PC-3 (cell line): ENCODE data around the gene ICAM2. TPM values are rescaled to one million over a fixed set of nuclear protein-coding genes. Genes with fewer than 3 reads are reported as not detected.
A peak's percentile ranks its signal among the peaks of the same experiment; 100 is the strongest.

Source experiments
- ATAC-seq: fragments of 200-7000 bp; cut with Tn5 transposase; 2 replicates; pipeline ENCODE4 v1.9.1; 2020; ENCODE audit warnings: mild to moderate bottlenecking, moderate library complexity
- BruUV-seq: library from RNA; stranded (reverse); fragments of 400-500 nt; replicated peaks from 2 replicates; lab custom pipeline; 2021; lab: Mats Ljungman, UMichigan
- CTCF ChIA-PET: fragments of 300-600 bp; sonication (Branson Sonifier 250); formaldehyde crosslinking; loops from one replicate; lab custom pipeline; 2022; ENCODE audit warnings: antibody characterized with exemption; lab: Charles Lee
- POLR2A ChIA-PET: fragments of 300-600 bp; sonication (Branson Sonifier 250); formaldehyde crosslinking; loops from one replicate; lab custom pipeline; 2022; ENCODE audit warnings: antibody characterized with exemption; ENCODE audit not compliant: unreplicated experiment; lab: Charles Lee
- DNase-seq: peaks from one replicate; pipeline ENCODE4 v3.0.0-alpha.2; 2015
- H2AFZ ChIP-seq: fragments of 300-600 bp; sonication (generic); 2 replicates; pipeline ENCODE4 v1.6.0; 2016; ENCODE audit warnings: antibody characterized with exemption, low read length
- H3F3A ChIP-seq: fragments of 300-600 bp; sonication (generic); one replicate; pipeline ENCODE4 v1.6.0; 2017; ENCODE audit warnings: antibody characterized with exemption, low read length, control low read depth, mild to moderate bottlenecking; ENCODE audit not compliant: unreplicated experiment
- H3K27ac ChIP-seq: fragments of 300-600 bp; sonication (generic); 2 replicates; pipeline ENCODE4 v1.5.1; 2016; ENCODE audit warnings: mild to moderate bottlenecking, low read length
- H3K27me3 ChIP-seq: fragments of 300-600 bp; sonication (generic); 2 replicates; pipeline ENCODE4 v1.6.1; 2016; ENCODE audit warnings: low read length, mixed read lengths
- H3K36me3 ChIP-seq: fragments of 300-600 bp; sonication (generic); 2 replicates; pipeline ENCODE4 v1.6.1; 2016; ENCODE audit warnings: low read depth, mixed run types, low read length, mixed read lengths
- H3K4me1 ChIP-seq: fragments of 300-600 bp; sonication (generic); 2 replicates; pipeline ENCODE4 v1.5.1; 2016; ENCODE audit warnings: low read length; ENCODE audit not compliant: insufficient read depth
- H3K4me2 ChIP-seq: fragments of 300-600 bp; sonication (generic); 2 replicates; pipeline ENCODE4 v1.6.0; 2016; ENCODE audit warnings: low read length
- H3K4me3 ChIP-seq: fragments of 300-600 bp; sonication (generic); 2 replicates; pipeline ENCODE4 v1.5.1; 2016; ENCODE audit warnings: mild to moderate bottlenecking, low read length, mixed read lengths
- H3K79me2 ChIP-seq: fragments of 300-600 bp; sonication (generic); 2 replicates; pipeline ENCODE4 v1.6.1; 2017; ENCODE audit warnings: low read length, mixed read lengths
- H3K9ac ChIP-seq: fragments of 300-600 bp; sonication (generic); 2 replicates; pipeline ENCODE4 v1.6.0; 2016; ENCODE audit warnings: mild to moderate bottlenecking, low read length
- H3K9me2 ChIP-seq: fragments of 300-600 bp; sonication (generic); replicated peaks from 2 replicates; pipeline ENCODE4 v1.6.1; 2016; ENCODE audit warnings: mixed run types, low read length, mixed read lengths
- H3K9me3 ChIP-seq: fragments of 300-600 bp; sonication (generic); 2 replicates; pipeline ENCODE4 v1.6.1; 2016; ENCODE audit warnings: low read length, mixed read lengths
- H4K20me1 ChIP-seq: fragments of 300-600 bp; sonication (generic); 2 replicates; pipeline ENCODE4 v1.6.1; 2016; ENCODE audit warnings: low read length, mixed read lengths
- EZH2 ChIP-seq: fragments of 300-600 bp; sonication (generic); IDR thresholded peaks from one replicate; pipeline ENCODE4 v1.6.1; 2017; ENCODE audit warnings: antibody characterized with exemption, mild to moderate bottlenecking, low read length; ENCODE audit not compliant: unreplicated experiment
- EZH2phosphoT487 ChIP-seq: fragments of 300-600 bp; sonication (generic); IDR thresholded peaks from 2 replicates; pipeline ENCODE4 v1.6.1; 2018; ENCODE audit warnings: mild to moderate bottlenecking, antibody characterized with exemption, low read length, borderline replicate concordance
- intact Hi-C: fragments of 100-400 bp; cut with micrococcal nuclease; formaldehyde crosslinking; loops from 2 replicates; pipeline ENCODE4 v1.9.0; 2023
- total RNA-seq: library from RNA; depleted of rRNA; stranded (reverse); fragments of >200 nt; gene quantifications from 2 replicates; pipeline ENCODE4 v1.2.3, GENCODE V29; 2014
- TF ChIP-seq, protein P1 (sequence below): fragments of 300-600 bp; sonication (generic); conservative IDR thresholded peaks from 2 replicates; pipeline ENCODE4 v1.5.1; 2017; ENCODE audit warnings: antibody characterized with exemption, low read depth, mild to moderate bottlenecking, low read length

Gene ICAM2
- total RNA-seq, 1 experiment from 2014 or later: not detected

DNA sequence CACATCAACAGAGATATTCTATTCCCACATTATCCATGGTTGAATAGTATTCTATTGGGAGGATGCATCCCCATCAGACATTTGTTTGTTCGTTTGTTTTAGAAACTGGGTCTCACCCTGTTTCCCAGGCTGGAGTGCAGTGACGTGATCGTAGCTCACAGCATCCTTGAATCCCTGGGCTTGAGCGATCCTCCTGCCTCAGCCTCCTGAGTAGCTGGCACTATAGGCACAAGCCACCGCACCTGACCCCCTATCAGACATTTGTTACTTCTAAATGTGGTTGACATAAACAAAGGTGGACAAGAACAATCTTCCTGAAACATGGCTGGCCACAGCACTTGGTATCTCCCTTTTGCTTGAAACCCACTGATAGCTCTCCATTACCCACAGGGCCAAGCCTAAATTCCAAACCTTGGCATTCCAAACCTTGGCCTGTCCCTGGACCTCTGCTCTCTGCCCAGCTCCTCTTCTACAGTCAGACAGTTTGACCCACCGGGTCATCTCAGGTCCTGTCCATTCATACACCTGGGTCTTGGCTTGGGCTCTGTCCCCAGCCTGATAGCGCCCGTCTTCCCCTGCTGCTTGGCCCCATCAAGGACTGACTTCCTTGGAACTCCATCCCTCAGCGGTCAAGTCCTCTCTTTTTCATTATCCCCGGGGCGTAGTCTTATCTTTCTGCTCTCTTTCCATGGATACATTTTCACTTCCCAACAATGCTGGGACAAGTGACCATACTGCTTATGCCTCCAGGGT lies 23.8 kb downstream of the ICAM2 start:
- Histone ChIP-seq H3K9ac (no peak overlapping the region), H3K27ac (no peak overlapping the region), H3K4me1 (no peaks in the 10 kb centered on the region), H2AFZ (no peak overlapping the region), H3K36me3 (no peaks in the 10 kb centered on the region), H3K9me3 (no peaks in the 10 kb centered on the region), H3K9me2 (no peaks in the 10 kb centered on the region), H3K27me3 (peaks cover 18% of the 10 kb centered on the region), H3K79me2 (no peaks in the 10 kb centered on the region), H3K4me3 (no peak overlapping the region), H4K20me1 (no peaks in the 10 kb centered on the region), H3F3A (no peaks in the 10 kb centered on the region), H3K4me2 (no peak overlapping the region)
- intact Hi-C loops: no loop called here
- TF ChIP-seq, protein P1, sequence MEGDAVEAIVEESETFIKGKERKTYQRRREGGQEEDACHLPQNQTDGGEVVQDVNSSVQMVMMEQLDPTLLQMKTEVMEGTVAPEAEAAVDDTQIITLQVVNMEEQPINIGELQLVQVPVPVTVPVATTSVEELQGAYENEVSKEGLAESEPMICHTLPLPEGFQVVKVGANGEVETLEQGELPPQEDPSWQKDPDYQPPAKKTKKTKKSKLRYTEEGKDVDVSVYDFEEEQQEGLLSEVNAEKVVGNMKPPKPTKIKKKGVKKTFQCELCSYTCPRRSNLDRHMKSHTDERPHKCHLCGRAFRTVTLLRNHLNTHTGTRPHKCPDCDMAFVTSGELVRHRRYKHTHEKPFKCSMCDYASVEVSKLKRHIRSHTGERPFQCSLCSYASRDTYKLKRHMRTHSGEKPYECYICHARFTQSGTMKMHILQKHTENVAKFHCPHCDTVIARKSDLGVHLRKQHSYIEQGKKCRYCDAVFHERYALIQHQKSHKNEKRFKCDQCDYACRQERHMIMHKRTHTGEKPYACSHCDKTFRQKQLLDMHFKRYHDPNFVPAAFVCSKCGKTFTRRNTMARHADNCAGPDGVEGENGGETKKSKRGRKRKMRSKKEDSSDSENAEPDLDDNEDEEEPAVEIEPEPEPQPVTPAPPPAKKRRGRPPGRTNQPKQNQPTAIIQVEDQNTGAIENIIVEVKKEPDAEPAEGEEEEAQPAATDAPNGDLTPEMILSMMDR: no peak
- TF ChIP-seq EZH2phosphoT487 (no peak), EZH2 (no peak)
- ChIA-PET CTCF (interaction anchor here (0.5 kb wide), 1 partner anchor 286 kb away, joined by 3 read pairs; no protein-coding TSS in a partner anchor), POLR2A (no interaction called here)
- no TSS peak for BruUV-seq
- no peak for DNase-seq
- ATAC-seq: no peak

DNA sequence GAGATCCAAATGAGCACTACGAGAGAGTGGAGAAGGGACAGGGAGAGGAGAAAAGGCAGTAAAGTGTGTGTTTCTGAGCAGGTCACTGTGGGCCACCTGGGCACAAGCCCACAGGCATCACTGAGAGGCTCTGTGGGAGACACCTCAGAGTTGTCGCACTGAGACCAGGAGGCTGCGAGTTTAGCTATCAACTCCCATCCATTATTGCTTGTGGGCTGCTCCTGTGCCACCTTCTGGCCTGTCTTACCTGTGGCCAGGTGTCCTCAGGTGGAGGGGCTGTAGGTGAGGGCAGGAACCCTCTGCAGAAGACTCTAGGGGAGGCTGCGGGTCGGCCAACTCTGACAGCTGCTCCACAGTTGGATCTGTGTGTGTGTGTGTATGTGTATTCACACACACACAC lies 24.8 kb downstream of the ICAM2 start:
- no TSS peak for BruUV-seq
- H4K20me1 ChIP-seq: no peaks in the 10 kb centered on the region
- TF ChIP-seq, protein P1: no peak
- no peak for TF ChIP-seq EZH2
- intact Hi-C loops: no loop called here
- no peak for DNase-seq
- no peaks in the 10 kb centered on the region for H3F3A ChIP-seq
- H3K27ac ChIP-seq: no peak overlapping the region
- ChIA-PET POLR2A (no interaction called here), CTCF (no interaction called here)
- no peak overlapping the region for H3K4me2 ChIP-seq
- no peaks in the 10 kb centered on the region for H3K9me2 ChIP-seq
- no peak overlapping the region for H3K9ac ChIP-seq
- no peak overlapping the region for H2AFZ ChIP-seq
- ATAC-seq: no peak
- no peaks in the 10 kb centered on the region for H3K36me3 ChIP-seq
- no peaks in the 10 kb centered on the region for H3K9me3 ChIP-seq
- H3K4me3 ChIP-seq: no peak overlapping the region
- no peaks in the 10 kb centered on the region for H3K4me1 ChIP-seq
- no peaks in the 10 kb centered on the region for H3K79me2 ChIP-seq
- H3K27me3 ChIP-seq: peaks cover 21% of the 10 kb centered on the region

DNA sequence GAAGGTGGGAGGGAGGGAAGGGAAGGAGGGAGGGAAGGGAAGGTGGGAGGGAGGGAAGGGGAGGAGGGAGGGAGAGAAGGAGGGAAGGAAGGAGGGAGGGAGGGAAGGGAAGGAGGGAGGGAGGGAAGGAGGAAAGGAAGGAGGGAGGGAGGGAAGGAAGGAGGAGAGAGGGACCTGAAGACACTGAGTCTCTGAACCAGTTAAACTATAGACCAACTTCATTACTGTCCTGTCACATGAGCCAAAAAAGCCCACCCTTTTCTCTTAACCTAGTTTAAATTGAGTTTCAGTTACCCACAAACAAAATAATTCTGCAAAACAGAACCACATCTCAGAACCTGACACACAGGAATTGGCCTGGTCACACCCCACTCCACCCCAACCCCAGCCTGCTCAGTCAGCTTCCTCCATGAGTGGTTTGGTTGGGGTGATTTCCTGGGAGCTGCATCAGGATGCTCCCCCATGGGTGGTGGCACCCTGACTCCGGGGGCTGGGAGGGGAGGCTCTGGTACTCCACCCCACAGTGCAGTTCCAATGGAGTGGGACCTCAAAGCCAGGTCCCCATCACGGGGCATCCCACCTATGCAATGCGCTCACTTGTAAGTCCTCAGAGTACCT lies 27.0 kb downstream of the ICAM2 start:
- Histone ChIP-seq H3K36me3 (no peaks in the 10 kb centered on the region), H3K9me2 (no peaks in the 10 kb centered on the region), H3K4me1 (no peaks in the 10 kb centered on the region), H3K9ac (no peak overlapping the region), H2AFZ (no peak overlapping the region), H3K4me3 (no peak overlapping the region), H3K27me3 (peaks cover 21% of the 10 kb centered on the region), H3K4me2 (no peak overlapping the region), H3K79me2 (no peaks in the 10 kb centered on the region), H3K27ac (no peak overlapping the region), H4K20me1 (no peaks in the 10 kb centered on the region), H3K9me3 (no peaks in the 10 kb centered on the region), H3F3A (no peaks in the 10 kb centered on the region)
- no peak for DNase-seq
- CTCF ChIA-PET: interaction anchor here (0.6 to 1.1 kb wide), 3 partner anchors 36 to 67 kb away, joined by 3 to 5 read pairs (median 3); no protein-coding TSS in a partner anchor
- ATAC-seq: no peak
- intact Hi-C loops: no loop called here
- TF ChIP-seq EZH2 (no peak), EZH2phosphoT487 (no peak)
- TF ChIP-seq, protein P1: 0 out of 2 replicates have a peak, but pooled peaks have one; percentile 12
- BruUV-seq: no TSS peak
- POLR2A ChIA-PET: no interaction called here
